GM23338 (cell line): ENCODE data around the gene SCAANT1. TPM values are rescaled to one million over a fixed set of nuclear protein-coding genes. Genes with fewer than 3 reads are reported as not detected.

Experiments
- ATAC-seq: fragments of 200-7000 bp; cut with Tn5 transposase; 3 replicates; pipeline ENCODE4 v1.9.1; 2020
- DNase-seq: peaks from one replicate; pipeline ENCODE4 v3.0.0-alpha.2; 2015; ENCODE audit warnings: low spot score
- H2AFZ ChIP-seq: fragments of 200-600 bp; sonication (generic); 2 replicates; pipeline ENCODE4 v1.8.0; 2016; ENCODE audit warnings: antibody characterized with exemption, mild to moderate bottlenecking, moderate library complexity
- H3F3A ChIP-seq: fragments of 200-600 bp; sonication (generic); replicated peaks from 2 replicates; pipeline ENCODE4 v1.8.0; 2017; ENCODE audit warnings: antibody characterized with exemption, mixed run types, low read depth
- H3K27ac ChIP-seq: fragments of 200-600 bp; sonication (generic); 2 replicates; pipeline ENCODE4 v1.6.1; 2016; ENCODE audit warnings: low read depth
- H3K27me3 ChIP-seq: fragments of 200-600 bp; sonication (generic); 2 replicates; pipeline ENCODE4 v1.8.0; 2016; ENCODE audit warnings: mild to moderate bottlenecking, mixed run types, moderate library complexity; ENCODE audit not compliant: insufficient read depth
- H3K36me3 ChIP-seq: fragments of 200-600 bp; sonication (generic); 2 replicates; pipeline ENCODE4 v1.8.0; 2016; ENCODE audit warnings: mild to moderate bottlenecking; ENCODE audit not compliant: insufficient read depth
- H3K4me1 ChIP-seq: fragments of 200-600 bp; sonication (generic); 2 replicates; pipeline ENCODE4 v1.8.0; 2016; ENCODE audit warnings: mild to moderate bottlenecking, moderate library complexity; ENCODE audit not compliant: insufficient read depth
- H3K4me2 ChIP-seq: fragments of 200-600 bp; sonication (generic); 2 replicates; pipeline ENCODE4 v1.7.1; 2017; ENCODE audit warnings: mixed run types
- H3K4me3 ChIP-seq: fragments of 200-600 bp; sonication (generic); 2 replicates; pipeline ENCODE4 v1.6.1; 2016; ENCODE audit warnings: mixed run types
- H3K79me2 ChIP-seq: fragments of 200-600 bp; sonication (generic); replicated peaks from 2 replicates; pipeline ENCODE4 v1.8.0; 2017; ENCODE audit warnings: mild to moderate bottlenecking; ENCODE audit not compliant: insufficient read depth
- H3K9me2 ChIP-seq: fragments of 200-600 bp; sonication (generic); 2 replicates; pipeline ENCODE4 v1.8.0; 2017; ENCODE audit not compliant: insufficient read depth
- H4K20me1 ChIP-seq: fragments of 200-600 bp; sonication (generic); replicated peaks from 2 replicates; pipeline ENCODE4 v1.8.0; 2017; ENCODE audit warnings: mild to moderate bottlenecking; ENCODE audit not compliant: insufficient read depth
- H3K27ac Mint-ChIP-seq: 2 replicates; pipeline ENCODE4 v1.8.0; 2020; ENCODE audit warnings: inconsistent platforms, mild to moderate bottlenecking, moderate library complexity, mixed read lengths
- H3K27me3 Mint-ChIP-seq: 3 replicates; pipeline ENCODE4 v1.8.0; 2022; ENCODE audit warnings: low read depth, mild to moderate bottlenecking, moderate library complexity, mixed read lengths, inconsistent platforms; ENCODE audit not compliant: insufficient read depth, poor library complexity
- H3K36me3 Mint-ChIP-seq: 3 replicates; pipeline ENCODE4 v1.8.0; 2021; ENCODE audit warnings: low read depth, mild to moderate bottlenecking, inconsistent platforms, moderate library complexity, mixed read lengths
- H3K4me1 Mint-ChIP-seq: 3 replicates; pipeline ENCODE4 v1.8.0; 2020; ENCODE audit warnings: mild to moderate bottlenecking, inconsistent platforms, mixed read lengths
- H3K4me3 Mint-ChIP-seq: 3 replicates; pipeline ENCODE4 v1.8.0; 2021; ENCODE audit warnings: moderate library complexity, mild to moderate bottlenecking, inconsistent platforms, mixed read lengths
- H3K9me3 Mint-ChIP-seq: 3 replicates; pipeline ENCODE4 v1.8.0; 2020; ENCODE audit warnings: moderate library complexity, mild to moderate bottlenecking, inconsistent platforms, mixed read lengths
- CREB1 ChIP-seq: fragments of 250-450 bp; sonication (Bioruptor Pico); IDR thresholded peaks from 2 replicates; pipeline ENCODE4 v1.5.0; 2020; ENCODE audit warnings: low read depth, mild to moderate bottlenecking, moderate library complexity
- EZH2 ChIP-seq: fragments of 200-600 bp; sonication (generic); IDR thresholded peaks from one replicate; pipeline ENCODE4 v1.8.0; 2017; ENCODE audit warnings: antibody characterized with exemption, mild to moderate bottlenecking, low read depth; ENCODE audit not compliant: unreplicated experiment
- EZH2phosphoT487 ChIP-seq: fragments of 200-600 bp; sonication (generic); IDR thresholded peaks from one replicate; pipeline ENCODE4 v1.8.1; 2018; ENCODE audit warnings: antibody characterized with exemption; ENCODE audit not compliant: unreplicated experiment
- JUNB ChIP-seq: IDR thresholded peaks from one replicate; pipeline ENCODE4 v1.6.1; 2016; ENCODE audit warnings: antibody characterized with exemption; ENCODE audit not compliant: unreplicated experiment
- NANOG ChIP-seq: IDR thresholded peaks from 2 replicates; pipeline ENCODE4 v1.6.1; 2016; ENCODE audit warnings: antibody characterized with exemption, borderline replicate concordance
- POLR2AphosphoS5 ChIP-seq: IDR thresholded peaks from 2 replicates; pipeline ENCODE4 v1.6.1; 2016; ENCODE audit warnings: antibody characterized with exemption, low read depth
- STAT1 ChIP-seq: IDR thresholded peaks from one replicate; pipeline ENCODE4 v1.6.1; 2016; ENCODE audit warnings: antibody characterized with exemption; ENCODE audit not compliant: unreplicated experiment
- ZNF114 ChIP-seq: fragments of 250-450 bp; sonication (Bioruptor Pico); IDR thresholded peaks from 2 replicates; pipeline ENCODE4 v1.5.0; 2020; ENCODE audit warnings: mild to moderate bottlenecking, moderate library complexity
- ZNF331 ChIP-seq: fragments of 250-450 bp; sonication (Bioruptor Pico); IDR thresholded peaks from 2 replicates; pipeline ENCODE4 v1.5.0; 2020; ENCODE audit warnings: low read depth, mild to moderate bottlenecking, moderate library complexity
- polyA plus RNA-seq: library from polyadenylated mRNA; unstranded; fragments of >200 nt; fragmentation: Nextera tagmentation; extraction: Ambion mirVana; gene quantifications from 2 replicates; pipeline ENCODE4 v1.2.1, GENCODE V29; 2016
- total RNA-seq: library from RNA; depleted of rRNA; stranded (reverse); fragments of >200 nt; shearing (Covaris generic); gene quantifications from 2 replicates; pipeline ENCODE4 v1.2.3, GENCODE V29; 2014
- TF ChIP-seq, protein P1 (sequence below), 2 experiments: fragments of 200-600 bp in 1 of 2; sonication (generic) in 1 of 2; conservative IDR thresholded peaks; 2 replicates each; pipeline versions ENCODE4 v1.5.1 to v1.6.1; 2016 to 2017; ENCODE audit warnings: antibody characterized with exemption in 2 of 2, low read depth in 2 of 2, mild to moderate bottlenecking in 2 of 2, moderate library complexity in 1 of 2
- TF ChIP-seq, protein P2 (sequence below): fragments of 250-450 bp; sonication (Bioruptor Pico); IDR thresholded peaks from 2 replicates; pipeline ENCODE4 v1.5.0; 2020; ENCODE audit warnings: mild to moderate bottlenecking, moderate library complexity
- TF ChIP-seq, protein P3 (sequence below): IDR thresholded peaks from 2 replicates; pipeline ENCODE4 v1.6.1; 2016; ENCODE audit warnings: antibody characterized with exemption
- TF ChIP-seq, protein P4 (sequence below): IDR thresholded peaks from one replicate; pipeline ENCODE4 v1.6.1; 2018; ENCODE audit warnings: antibody characterized with exemption; ENCODE audit not compliant: unreplicated experiment

Gene SCAANT1
- total and polyA plus RNA-seq, 2 experiments from 2014 or later = 1.2 TPM; not detected in 1

DNA sequence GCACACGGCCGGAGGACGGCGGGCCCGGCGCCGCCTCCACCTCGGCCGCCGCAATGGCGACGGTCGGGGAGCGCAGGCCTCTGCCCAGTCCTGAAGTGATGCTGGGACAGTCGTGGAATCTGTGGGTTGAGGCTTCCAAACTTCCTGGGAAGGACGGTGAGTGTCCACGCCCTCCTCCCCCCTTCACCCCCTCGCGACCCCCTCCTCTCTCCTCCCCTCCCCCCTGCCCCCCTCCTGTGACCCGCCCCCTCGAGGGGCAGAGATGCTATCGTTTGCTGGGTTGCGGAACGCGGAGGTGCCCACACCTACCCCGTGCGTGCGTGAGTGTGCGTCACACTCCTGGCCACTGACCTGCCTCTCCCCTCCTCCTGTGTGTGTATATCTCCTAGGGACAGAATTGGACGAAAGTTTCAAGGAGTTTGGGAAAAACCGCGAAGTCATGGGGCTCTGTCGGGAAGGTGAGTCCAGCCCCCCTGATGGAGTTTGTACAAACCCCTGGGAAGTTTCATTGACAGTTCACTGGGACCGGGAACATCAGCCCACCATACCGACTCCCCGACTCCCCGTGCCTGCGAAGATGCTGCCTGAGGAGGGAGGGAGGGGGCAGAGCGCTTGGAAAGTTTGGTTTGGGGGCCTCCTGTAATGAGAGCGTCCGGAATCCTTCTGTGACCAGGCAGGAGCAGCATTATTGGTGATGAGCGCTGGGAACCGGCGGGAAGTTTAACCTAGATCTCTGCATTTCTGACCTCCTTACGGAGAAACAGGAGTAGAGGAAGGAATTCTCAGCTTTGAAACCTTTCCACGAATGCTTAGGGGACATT lies 795 bp upstream of the SCAANT1 start:
- DNase-seq (peak; percentile 75), ATAC-seq (peak; percentile 30)
- H3K27me3 ChIP-seq = peaks cover 17% of the 10 kb centered on the region
- H3K27me3 Mint-ChIP-seq = peaks cover 2% of the 10 kb centered on the region
- H3K4me1 Mint-ChIP-seq = peaks cover 35% of the 10 kb centered on the region
- no peaks in the 10 kb centered on the region for H3K9me2 ChIP-seq
- H3K79me2 ChIP-seq = peaks cover 36% of the 10 kb centered on the region
- no peaks in the 10 kb centered on the region for H3K36me3 ChIP-seq
- peak overlapping the region; percentile 80 for H3K4me2 ChIP-seq
- peak overlapping the region; percentile 81 for H3K4me3 ChIP-seq
- H3K9me3 Mint-ChIP-seq = no peaks in the 10 kb centered on the region
- peak overlapping the region; percentile 90 for H3K4me3 Mint-ChIP-seq
- peaks cover 5% of the 10 kb centered on the region for H3K4me1 ChIP-seq
- no peaks in the 10 kb centered on the region for H3F3A ChIP-seq
- peak overlapping the region; percentile 40; the same call in 1 of the 2 replicates for H3K27ac ChIP-seq
- H3K36me3 Mint-ChIP-seq = peaks cover 23% of the 10 kb centered on the region
- peak overlapping the region; percentile 95 for H3K27ac Mint-ChIP-seq
- peak overlapping the region; percentile 49; the same call in 1 of the 2 replicates for H2AFZ ChIP-seq
- H4K20me1 ChIP-seq = peaks cover 4% of the 10 kb centered on the region; the same call in 1 of the 2 replicates
- TF ChIP-seq NANOG (no peak), ZNF114 (CRISPR knock-in tag) (no peak), EZH2phosphoT487 (no peak), POLR2AphosphoS5 (no peak), JUNB (no peak), ZNF331 (CRISPR knock-in tag) (no peak), CREB1 (CRISPR knock-in tag) (no peak; the same call in 1 of the 2 replicates), EZH2 (no peak), STAT1 (no peak)
- TF ChIP-seq, protein P1, sequence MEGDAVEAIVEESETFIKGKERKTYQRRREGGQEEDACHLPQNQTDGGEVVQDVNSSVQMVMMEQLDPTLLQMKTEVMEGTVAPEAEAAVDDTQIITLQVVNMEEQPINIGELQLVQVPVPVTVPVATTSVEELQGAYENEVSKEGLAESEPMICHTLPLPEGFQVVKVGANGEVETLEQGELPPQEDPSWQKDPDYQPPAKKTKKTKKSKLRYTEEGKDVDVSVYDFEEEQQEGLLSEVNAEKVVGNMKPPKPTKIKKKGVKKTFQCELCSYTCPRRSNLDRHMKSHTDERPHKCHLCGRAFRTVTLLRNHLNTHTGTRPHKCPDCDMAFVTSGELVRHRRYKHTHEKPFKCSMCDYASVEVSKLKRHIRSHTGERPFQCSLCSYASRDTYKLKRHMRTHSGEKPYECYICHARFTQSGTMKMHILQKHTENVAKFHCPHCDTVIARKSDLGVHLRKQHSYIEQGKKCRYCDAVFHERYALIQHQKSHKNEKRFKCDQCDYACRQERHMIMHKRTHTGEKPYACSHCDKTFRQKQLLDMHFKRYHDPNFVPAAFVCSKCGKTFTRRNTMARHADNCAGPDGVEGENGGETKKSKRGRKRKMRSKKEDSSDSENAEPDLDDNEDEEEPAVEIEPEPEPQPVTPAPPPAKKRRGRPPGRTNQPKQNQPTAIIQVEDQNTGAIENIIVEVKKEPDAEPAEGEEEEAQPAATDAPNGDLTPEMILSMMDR (conservative IDR thresholded peaks at IDR 0.05; ENCODE audit: low read depth in 2 of 2) = no peak
- TF ChIP-seq, protein P2, sequence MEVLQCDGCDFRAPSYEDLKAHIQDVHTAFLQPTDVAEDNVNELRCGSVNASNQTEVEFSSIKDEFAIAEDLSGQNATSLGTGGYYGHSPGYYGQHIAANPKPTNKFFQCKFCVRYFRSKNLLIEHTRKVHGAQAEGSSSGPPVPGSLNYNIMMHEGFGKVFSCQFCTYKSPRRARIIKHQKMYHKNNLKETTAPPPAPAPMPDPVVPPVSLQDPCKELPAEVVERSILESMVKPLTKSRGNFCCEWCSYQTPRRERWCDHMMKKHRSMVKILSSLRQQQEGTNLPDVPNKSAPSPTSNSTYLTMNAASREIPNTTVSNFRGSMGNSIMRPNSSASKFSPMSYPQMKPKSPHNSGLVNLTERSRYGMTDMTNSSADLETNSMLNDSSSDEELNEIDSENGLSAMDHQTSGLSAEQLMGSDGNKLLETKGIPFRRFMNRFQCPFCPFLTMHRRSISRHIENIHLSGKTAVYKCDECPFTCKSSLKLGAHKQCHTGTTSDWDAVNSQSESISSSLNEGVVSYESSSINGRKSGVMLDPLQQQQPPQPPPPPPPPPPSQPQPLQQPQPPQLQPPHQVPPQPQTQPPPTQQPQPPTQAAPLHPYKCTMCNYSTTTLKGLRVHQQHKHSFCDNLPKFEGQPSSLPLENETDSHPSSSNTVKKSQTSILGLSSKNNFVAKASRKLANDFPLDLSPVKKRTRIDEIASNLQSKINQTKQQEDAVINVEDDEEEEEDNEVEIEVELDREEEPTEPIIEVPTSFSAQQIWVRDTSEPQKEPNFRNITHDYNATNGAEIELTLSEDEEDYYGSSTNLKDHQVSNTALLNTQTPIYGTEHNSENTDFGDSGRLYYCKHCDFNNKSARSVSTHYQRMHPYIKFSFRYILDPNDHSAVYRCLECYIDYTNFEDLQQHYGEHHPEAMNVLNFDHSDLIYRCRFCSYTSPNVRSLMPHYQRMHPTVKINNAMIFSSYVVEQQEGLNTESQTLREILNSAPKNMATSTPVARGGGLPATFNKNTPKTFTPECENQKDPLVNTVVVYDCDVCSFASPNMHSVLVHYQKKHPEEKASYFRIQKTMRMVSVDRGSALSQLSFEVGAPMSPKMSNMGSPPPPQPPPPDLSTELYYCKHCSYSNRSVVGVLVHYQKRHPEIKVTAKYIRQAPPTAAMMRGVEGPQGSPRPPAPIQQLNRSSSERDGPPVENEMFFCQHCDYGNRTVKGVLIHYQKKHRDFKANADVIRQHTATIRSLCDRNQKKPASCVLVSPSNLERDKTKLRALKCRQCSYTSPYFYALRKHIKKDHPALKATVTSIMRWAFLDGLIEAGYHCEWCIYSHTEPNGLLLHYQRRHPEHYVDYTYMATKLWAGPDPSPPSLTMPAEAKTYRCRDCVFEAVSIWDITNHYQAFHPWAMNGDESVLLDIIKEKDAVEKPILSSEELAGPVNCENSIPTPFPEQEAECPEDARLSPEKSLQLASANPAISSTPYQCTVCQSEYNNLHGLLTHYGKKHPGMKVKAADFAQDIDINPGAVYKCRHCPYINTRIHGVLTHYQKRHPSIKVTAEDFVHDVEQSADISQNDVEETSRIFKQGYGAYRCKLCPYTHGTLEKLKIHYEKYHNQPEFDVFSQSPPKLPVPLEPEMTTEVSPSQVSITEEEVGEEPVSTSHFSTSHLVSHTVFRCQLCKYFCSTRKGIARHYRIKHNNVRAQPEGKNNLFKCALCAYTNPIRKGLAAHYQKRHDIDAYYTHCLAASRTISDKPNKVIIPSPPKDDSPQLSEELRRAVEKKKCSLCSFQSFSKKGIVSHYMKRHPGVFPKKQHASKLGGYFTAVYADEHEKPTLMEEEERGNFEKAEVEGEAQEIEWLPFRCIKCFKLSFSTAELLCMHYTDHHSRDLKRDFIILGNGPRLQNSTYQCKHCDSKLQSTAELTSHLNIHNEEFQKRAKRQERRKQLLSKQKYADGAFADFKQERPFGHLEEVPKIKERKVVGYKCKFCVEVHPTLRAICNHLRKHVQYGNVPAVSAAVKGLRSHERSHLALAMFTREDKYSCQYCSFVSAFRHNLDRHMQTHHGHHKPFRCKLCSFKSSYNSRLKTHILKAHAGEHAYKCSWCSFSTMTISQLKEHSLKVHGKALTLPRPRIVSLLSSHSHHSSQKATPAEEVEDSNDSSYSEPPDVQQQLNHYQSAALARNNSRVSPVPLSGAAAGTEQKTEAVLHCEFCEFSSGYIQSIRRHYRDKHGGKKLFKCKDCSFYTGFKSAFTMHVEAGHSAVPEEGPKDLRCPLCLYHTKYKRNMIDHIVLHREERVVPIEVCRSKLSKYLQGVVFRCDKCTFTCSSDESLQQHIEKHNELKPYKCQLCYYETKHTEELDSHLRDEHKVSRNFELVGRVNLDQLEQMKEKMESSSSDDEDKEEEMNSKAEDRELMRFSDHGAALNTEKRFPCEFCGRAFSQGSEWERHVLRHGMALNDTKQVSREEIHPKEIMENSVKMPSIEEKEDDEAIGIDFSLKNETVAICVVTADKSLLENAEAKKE (CRISPR knock-in tag) = no peak
- TF ChIP-seq, protein P3, sequence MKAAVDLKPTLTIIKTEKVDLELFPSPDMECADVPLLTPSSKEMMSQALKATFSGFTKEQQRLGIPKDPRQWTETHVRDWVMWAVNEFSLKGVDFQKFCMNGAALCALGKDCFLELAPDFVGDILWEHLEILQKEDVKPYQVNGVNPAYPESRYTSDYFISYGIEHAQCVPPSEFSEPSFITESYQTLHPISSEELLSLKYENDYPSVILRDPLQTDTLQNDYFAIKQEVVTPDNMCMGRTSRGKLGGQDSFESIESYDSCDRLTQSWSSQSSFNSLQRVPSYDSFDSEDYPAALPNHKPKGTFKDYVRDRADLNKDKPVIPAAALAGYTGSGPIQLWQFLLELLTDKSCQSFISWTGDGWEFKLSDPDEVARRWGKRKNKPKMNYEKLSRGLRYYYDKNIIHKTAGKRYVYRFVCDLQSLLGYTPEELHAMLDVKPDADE = no peak
- TF ChIP-seq, protein P4, sequence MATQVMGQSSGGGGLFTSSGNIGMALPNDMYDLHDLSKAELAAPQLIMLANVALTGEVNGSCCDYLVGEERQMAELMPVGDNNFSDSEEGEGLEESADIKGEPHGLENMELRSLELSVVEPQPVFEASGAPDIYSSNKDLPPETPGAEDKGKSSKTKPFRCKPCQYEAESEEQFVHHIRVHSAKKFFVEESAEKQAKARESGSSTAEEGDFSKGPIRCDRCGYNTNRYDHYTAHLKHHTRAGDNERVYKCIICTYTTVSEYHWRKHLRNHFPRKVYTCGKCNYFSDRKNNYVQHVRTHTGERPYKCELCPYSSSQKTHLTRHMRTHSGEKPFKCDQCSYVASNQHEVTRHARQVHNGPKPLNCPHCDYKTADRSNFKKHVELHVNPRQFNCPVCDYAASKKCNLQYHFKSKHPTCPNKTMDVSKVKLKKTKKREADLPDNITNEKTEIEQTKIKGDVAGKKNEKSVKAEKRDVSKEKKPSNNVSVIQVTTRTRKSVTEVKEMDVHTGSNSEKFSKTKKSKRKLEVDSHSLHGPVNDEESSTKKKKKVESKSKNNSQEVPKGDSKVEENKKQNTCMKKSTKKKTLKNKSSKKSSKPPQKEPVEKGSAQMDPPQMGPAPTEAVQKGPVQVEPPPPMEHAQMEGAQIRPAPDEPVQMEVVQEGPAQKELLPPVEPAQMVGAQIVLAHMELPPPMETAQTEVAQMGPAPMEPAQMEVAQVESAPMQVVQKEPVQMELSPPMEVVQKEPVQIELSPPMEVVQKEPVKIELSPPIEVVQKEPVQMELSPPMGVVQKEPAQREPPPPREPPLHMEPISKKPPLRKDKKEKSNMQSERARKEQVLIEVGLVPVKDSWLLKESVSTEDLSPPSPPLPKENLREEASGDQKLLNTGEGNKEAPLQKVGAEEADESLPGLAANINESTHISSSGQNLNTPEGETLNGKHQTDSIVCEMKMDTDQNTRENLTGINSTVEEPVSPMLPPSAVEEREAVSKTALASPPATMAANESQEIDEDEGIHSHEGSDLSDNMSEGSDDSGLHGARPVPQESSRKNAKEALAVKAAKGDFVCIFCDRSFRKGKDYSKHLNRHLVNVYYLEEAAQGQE = no peak
